Measurements from ENCODE around the gene GFI1B. TPM values are rescaled to one million over a fixed set of nuclear protein-coding genes. Genes with fewer than 3 reads are reported as not detected.

GFI1B gene
- total and polyA plus RNA-seq, 10 of the 15 experiments (the other 5 are each of a cell fraction or from before 2014, with no cell fraction given): 0.04 to 0.11 (median 0.05) TPM; not detected in 7

- TF ChIP-seq IRF5 (IDR thresholded peaks at IDR 0.05; ENCODE audit: borderline replicate concordance) (no peak), SIX5 (IDR thresholded peaks at IDR 0.05; ENCODE audit: low read depth, low read length, severe bottlenecking) (no peak), ATF3 (IDR thresholded peaks at IDR 0.05; ENCODE audit: borderline replicate concordance, extremely low read depth, low read depth, low read length) (no peak), HDGF (IDR thresholded peaks at IDR 0.05) (no peak), SMARCA5 (IDR thresholded peaks at IDR 0.05) (no peak), MYC (IDR thresholded peaks at IDR 0.05; ENCODE audit: insufficient read depth, insufficient read length, insufficient replicate concordance, low read length, severe bottlenecking) (no peak), ZNF622 (IDR thresholded peaks at IDR 0.05) (no peak), RELA (IDR thresholded peaks at IDR 0.05; ENCODE audit: borderline replicate concordance, partially characterized antibody) (no peak), CHD1 (IDR thresholded peaks at IDR 0.05; ENCODE audit: low read depth, low read length) (no peak)
These were observed 5.3 kb upstream of the GFI1B start (continued) for GRCh38 chr9:132973166-132973565.

GRCh38 chr9:132973713-132974112, 4.8 kb upstream of the GFI1B start:
- peaks cover 2% of the 10 kb centered on the region in 2 experiments; a peak in 1 of 4 replicates for H3K27me3 ChIP-seq (replicated peaks in 1 of 2; ENCODE audit: control insufficient read depth in 2 of 2, insufficient read depth in 2 of 2, low read length in 1 of 2)
- DNase-seq (ENCODE audit: low read depth, low spot score): no peak
- no peak for FAIRE-seq
- no peak for TF ChIP-seq ELK1 (IDR thresholded peaks at IDR 0.05; ENCODE audit: low read depth, low read length)
- no peak for TF ChIP-seq CHD1 (IDR thresholded peaks at IDR 0.05; ENCODE audit: low read depth, low read length)
- TF ChIP-seq BACH1 (IDR thresholded peaks at IDR 0.05; ENCODE audit: borderline replicate concordance): no peak
- no peak for TF ChIP-seq E2F4 (IDR thresholded peaks at IDR 0.05; ENCODE audit: low read depth, low read length)
- peak; percentile 82 for TF ChIP-seq NFYB (IDR thresholded peaks at IDR 0.05; ENCODE audit: insufficient read depth, low read depth, low read length)
- peak; percentile 71 for TF ChIP-seq SP1 (IDR thresholded peaks at IDR 0.05; ENCODE audit: low read depth, low read length)
- no peak for TF ChIP-seq SMARCA5 (IDR thresholded peaks at IDR 0.05)
- TF ChIP-seq PAX5 (IDR thresholded peaks at IDR 0.05; ENCODE audit: borderline replicate concordance, low read depth, low read length): no peak
- no peak for TF ChIP-seq NKRF (conservative IDR thresholded peaks at IDR 0.05)

More at GRCh38 chr9:132973713-132974112, 4.8 kb upstream of the GFI1B start:
- peak; percentile 24; the same call in 1 of the 3 replicates for ATAC-seq
- H3K79me2 ChIP-seq (ENCODE audit: control insufficient read depth, insufficient read depth, low read length): no peaks in the 10 kb centered on the region
- in situ Hi-C loops (cut with MboI) (no loop called here), intact Hi-C loops (cut with micrococcal nuclease; ENCODE audit: unreplicated experiment) (loop anchor here (5.0 to 10.0 kb wide), 2 partner anchors 71 to 169 kb away; no protein-coding TSS in a partner anchor)
- ChIA-PET POLR2A (no interaction called here), SMC1A (ENCODE audit: uncharacterized antibody, unreplicated experiment) (interaction anchor here (1.1 to 1.5 kb wide), 2 partner anchors 29 to 173 kb away, joined by 3 to 6 read pairs; partner anchors contain the start of gene TSC1), RAD21 (ENCODE audit: unreplicated experiment) (no interaction called here), CTCF (interaction anchor here (0.6 to 2.6 kb wide), 7 partner anchors 8 to 112 kb away, joined by 3 to 10 read pairs (median 5); partner anchors contain the start of gene TSC1)
- H3K4me1 ChIP-seq (ENCODE audit: control insufficient read depth, insufficient read depth, low read length): no peaks in the 10 kb centered on the region
- 49% methylated on average over 5 of the region's 5 CpGs for WGBS (ENCODE audit: insufficient coverage, insufficient replicate concordance, low lambda C conversion rate, missing lambda C conversion rate)
- no peaks in the 10 kb centered on the region for H3K36me3 ChIP-seq (ENCODE audit: control insufficient read depth in 2 of 2, insufficient read depth in 2 of 2, low read length in 1 of 2)
- no peak overlapping the region for H3K9ac ChIP-seq (ENCODE audit: control insufficient read depth, insufficient read depth, low read length)
- H3K27ac ChIP-seq (ENCODE audit: control insufficient read depth, insufficient read depth): no peak overlapping the region
- H3K4me2 ChIP-seq (ENCODE audit: control insufficient read depth, insufficient read depth): no peak overlapping the region
- H4K20me1 ChIP-seq (ENCODE audit: control insufficient read depth, insufficient read depth): no peaks in the 10 kb centered on the region
- no TSS peak for BruUV-seq (replicated peaks)
- no peak overlapping the region for H2AFZ ChIP-seq (ENCODE audit: control insufficient read depth, low read depth, low read length)
- no peak overlapping the region for H3K4me3 ChIP-seq
- H3K9me3 ChIP-seq (replicated peaks; ENCODE audit: control insufficient read depth, insufficient read depth, low read length): no peaks in the 10 kb centered on the region; the same call in 2 of the 3 replicates

All from GM12878 (cell line).